Endothelial cell of umbilical vein (primary cell): ENCODE data around the gene RFXANK. TPM values are rescaled to one million over a fixed set of nuclear protein-coding genes. Genes with fewer than 3 reads are reported as not detected.
"Not testable (repeated sequence)": the region's sequence is repeated elsewhere in the genome, so short reads cannot be mapped to it uniquely, and the experiment has no call there.

Experiments used
- BruUV-seq: library from RNA; stranded (reverse); fragments of 400-500 nt; replicated peaks from 2 replicates; lab custom pipeline; 2021; lab: Mats Ljungman, UMichigan
- CTCF ChIA-PET: fragments of 300-600, 350-600 bp; sonication (Branson Sonifier 250); formaldehyde crosslinking; loops from one replicate; lab custom pipeline; 2021; ENCODE audit warnings: antibody characterized with exemption, inconsistent platforms; lab: Charles Lee
- POLR2A ChIA-PET: fragments of 300-600, 350-600 bp; sonication (Branson Sonifier 250); formaldehyde crosslinking; loops from one replicate; lab custom pipeline; 2021; ENCODE audit warnings: antibody characterized with exemption, inconsistent platforms; lab: Charles Lee
- DNase-seq: peaks from one replicate; pipeline ENCODE4 v3.0.0-alpha.2; 2011; ENCODE audit warnings: low read depth, low spot score
- FAIRE-seq: peaks from 2 replicates; lab custom pipeline; 2011; peaks lifted over from hg19 to GRCh38; lab: Jason Lieb, UNC
- H2AFZ ChIP-seq: 2 replicates; pipeline ENCODE4 v1.6.0; 2012; ENCODE audit warnings: low read depth, low read length, control low read depth, inconsistent platforms
- H3K27ac ChIP-seq: 2 replicates; pipeline ENCODE4 v1.5.1; 2011; ENCODE audit warnings: low read depth, mild to moderate bottlenecking, control low read depth, low read length, moderate library complexity; ENCODE audit not compliant: insufficient read depth
- H3K27me3 ChIP-seq, 2 experiments: 2 replicates each; pipeline versions ENCODE4 v1.6.0 to v1.6.1; 2011; ENCODE audit warnings: low read length in 2 of 2, mixed read lengths in 1 of 2; ENCODE audit not compliant: control insufficient read depth in 2 of 2, insufficient read depth in 2 of 2
- H3K36me3 ChIP-seq, 2 experiments: 2 replicates in 1 of 2; 3 replicates in 1 of 2; pipeline ENCODE4 v1.5.1; 2011; ENCODE audit warnings: low read length in 2 of 2, mild to moderate bottlenecking in 1 of 2, moderate library complexity in 1 of 2; ENCODE audit not compliant: control insufficient read depth in 2 of 2, insufficient read depth in 2 of 2; ENCODE audit errors: extremely low read depth in 1 of 2
- H3K4me1 ChIP-seq: 3 replicates; pipeline ENCODE4 v1.5.1; 2011; ENCODE audit warnings: mild to moderate bottlenecking, low read length; ENCODE audit not compliant: control insufficient read depth, insufficient read depth; ENCODE audit errors: extremely low read depth
- H3K4me2 ChIP-seq: 2 replicates; pipeline ENCODE4 v1.6.1; 2011; ENCODE audit warnings: low read length, control low read depth, mixed read lengths; ENCODE audit not compliant: insufficient read depth
- H3K4me3 ChIP-seq, 3 experiments: fragments of 200-600 bp in 1 of 3; sonication (generic), shearing (Covaris generic) in 1 of 3; replicated peaks in 1 of 3; 2 replicates each; pipeline ENCODE4 v1.5.1; 2011 to 2016; ENCODE audit warnings: control low read depth in 3 of 3, low read length in 3 of 3, mild to moderate bottlenecking in 2 of 3, inconsistent platforms in 1 of 3, low read depth in 1 of 3, moderate library complexity in 1 of 3; ENCODE audit not compliant: insufficient read depth in 1 of 3
- H3K79me2 ChIP-seq: 2 replicates; pipeline ENCODE4 v1.6.0; 2012; ENCODE audit warnings: low read length, inconsistent platforms; ENCODE audit not compliant: control insufficient read depth, insufficient read depth
- H3K9ac ChIP-seq: replicated peaks from 2 replicates; pipeline ENCODE3; 2011; ENCODE audit warnings: low read length, control low read depth; ENCODE audit not compliant: insufficient read depth; ENCODE audit errors: extremely low read depth
- H3K9me1 ChIP-seq: replicated peaks from 3 replicates; pipeline ENCODE4 v1.6.0; 2011; ENCODE audit warnings: mild to moderate bottlenecking, low read length; ENCODE audit not compliant: control insufficient read depth, insufficient read depth; ENCODE audit errors: extremely low read depth
- H3K9me3 ChIP-seq: replicated peaks from 2 replicates; pipeline ENCODE4 v1.5.1; 2012; ENCODE audit warnings: low read length, inconsistent platforms; ENCODE audit not compliant: control insufficient read depth, insufficient read depth
- H4K20me1 ChIP-seq: replicated peaks from 2 replicates; pipeline ENCODE3; 2011; ENCODE audit warnings: mild to moderate bottlenecking, low read length; ENCODE audit not compliant: control insufficient read depth, insufficient read depth; ENCODE audit errors: extremely low read depth
- FOS ChIP-seq: IDR thresholded peaks from 2 replicates; pipeline ENCODE4 v1.6.1; 2011; ENCODE audit warnings: mild to moderate bottlenecking, low read length, moderate library complexity, borderline replicate concordance; ENCODE audit not compliant: insufficient read depth
- GATA2 ChIP-seq: IDR thresholded peaks from 2 replicates; pipeline ENCODE4 v1.7.0; 2011; ENCODE audit warnings: low read depth, mild to moderate bottlenecking, moderate library complexity, mixed read lengths, low read length; ENCODE audit not compliant: insufficient read length, insufficient read depth
- JUN ChIP-seq: IDR thresholded peaks from 2 replicates; pipeline ENCODE4 v1.6.1; 2011; ENCODE audit warnings: borderline replicate concordance, low read depth; ENCODE audit not compliant: insufficient read length, insufficient read depth
- MYC ChIP-seq: IDR thresholded peaks from one replicate; pipeline ENCODE4 v1.6.1; 2011; ENCODE audit warnings: mild to moderate bottlenecking, low read depth, low read length
- POLR2AphosphoS5 ChIP-seq: IDR thresholded peaks from 2 replicates; pipeline ENCODE4 v1.6.1; 2012; ENCODE audit warnings: low read depth, mild to moderate bottlenecking, control low read depth, low read length, moderate library complexity; ENCODE audit not compliant: insufficient read depth
- dilution Hi-C: fragments of 300-500 bp; cut with MboI; formaldehyde crosslinking; loops from one replicate; pipeline ENCODE4 v1.15.0; 2019; ENCODE audit warnings: low sequenced_read_pairs; ENCODE audit not compliant: extremely low pct_ligation_motif_present
- intact Hi-C: fragments of 100-400 bp; cut with micrococcal nuclease; formaldehyde crosslinking; loops from one replicate; pipeline ENCODE4 v1.10.0; 2022
- polyA plus RNA-seq, 4 experiments: library from polyadenylated mRNA; depleted of rRNA in 3 of 4; stranded (reverse) in 3 of 4; unstranded in 1 of 4; fragments of >200 nt; gene quantifications; 2 replicates each; pipeline versions ENCODE4 v1.2.1 to v1.2.3, GENCODE V29; 2011 to 2012; ENCODE audit warnings: missing spikeins in 1 of 4
- total RNA-seq: library from RNA; stranded (reverse); gene quantifications from 2 replicates; pipeline ENCODE4 v1.2.3, GENCODE V29; 2021

RFXANK gene
- total and polyA plus RNA-seq, 2 donors (not counting 3 experiments of a cell fraction or from before 2014, with no cell fraction given): 105 to 124 TPM

DNA sequence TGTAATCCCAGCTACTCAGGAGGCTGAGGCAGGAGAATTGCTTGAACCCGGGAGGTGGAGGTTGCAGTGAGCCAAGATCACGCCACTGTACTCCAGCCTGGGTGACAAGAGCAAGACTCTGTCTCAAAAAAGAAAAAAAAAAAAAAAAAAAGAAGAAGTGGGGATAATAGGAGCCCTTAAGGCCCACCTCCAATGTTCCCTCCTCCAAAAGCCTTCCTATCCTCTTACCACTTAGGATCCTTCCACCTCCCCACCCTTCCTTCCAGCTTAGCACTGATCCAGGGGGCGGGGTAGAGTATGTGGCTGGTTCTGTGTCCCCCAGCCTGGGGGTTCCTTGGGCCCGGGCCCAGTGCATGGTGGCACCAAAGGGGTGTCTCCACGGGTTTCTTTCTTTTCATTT, 18.8 kb upstream of the RFXANK start:
- H3K4me1 ChIP-seq: not testable (repeated sequence)

DNA sequence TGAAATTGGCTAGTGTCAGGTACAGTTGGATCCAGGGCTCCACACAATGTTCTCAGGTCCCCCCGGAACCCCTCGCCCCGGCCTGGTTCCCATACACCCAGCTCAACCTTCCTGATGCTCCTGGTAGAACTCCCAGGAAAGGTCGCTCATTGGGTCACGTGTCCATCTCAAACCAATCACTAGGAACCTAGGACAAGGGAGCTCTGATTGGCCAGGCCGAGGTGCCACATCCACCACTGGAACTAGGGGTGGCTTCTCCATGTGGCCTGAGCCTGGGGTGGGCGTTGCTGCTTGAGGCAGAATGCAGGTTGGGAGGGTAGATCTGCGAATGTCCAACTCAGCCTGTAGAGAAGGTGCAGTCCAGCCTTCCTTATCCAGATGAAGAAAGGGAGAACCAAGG, 15.1 kb upstream of the RFXANK start:
- no peaks in the 10 kb centered on the region for H3K27me3 ChIP-seq
- no peak overlapping the region for H2AFZ ChIP-seq
- DNase-seq (no peak), FAIRE-seq (no peak)
- no TSS peak for BruUV-seq
- H3K36me3 ChIP-seq: peaks cover 0 to 6% of the 10 kb centered on the region in 2 experiments
- no peaks in the 10 kb centered on the region for H3K9me1 ChIP-seq
- no peaks in the 10 kb centered on the region for H3K79me2 ChIP-seq
- H3K27ac ChIP-seq: no peak overlapping the region
- no peak overlapping the region for H3K4me2 ChIP-seq
- TF ChIP-seq POLR2AphosphoS5 (no peak), JUN (no peak), FOS (no peak), GATA2 (no peak), MYC (no peak)
- dilution Hi-C loops: no loop called here
- H3K4me3 ChIP-seq: no peak overlapping the region
- H3K9me3 ChIP-seq: no peaks in the 10 kb centered on the region
- intact Hi-C loops: no loop called here
- H4K20me1 ChIP-seq: no peaks in the 10 kb centered on the region
- no peaks in the 10 kb centered on the region for H3K4me1 ChIP-seq
- ChIA-PET CTCF (interaction anchor here (1.0 to 1.4 kb wide), 3 partner anchors 8 to 166 kb away, joined by 3 to 4 read pairs (median 3); no protein-coding TSS in a partner anchor), POLR2A (no interaction called here)
- no peak overlapping the region for H3K9ac ChIP-seq

More for the DNA sequence above, 18.8 kb upstream of the RFXANK start:
- H3K9ac ChIP-seq, H3K4me3 ChIP-seq, dilution Hi-C loops, BruUV-seq, H3K27me3 ChIP-seq, H2AFZ ChIP-seq, H3K4me2 ChIP-seq, H3K9me1 ChIP-seq, DNase-seq, H3K79me2 ChIP-seq, H3K36me3 ChIP-seq, H3K9me3 ChIP-seq, intact Hi-C loops, POLR2A ChIA-PET, H3K27ac ChIP-seq, H4K20me1 ChIP-seq, FAIRE-seq: not testable (repeated sequence)
- CTCF ChIA-PET: interaction anchor here (1.0 to 2.8 kb wide), 2 partner anchors 16 to 25 kb away, joined by 3 to 31 read pairs; no protein-coding TSS in a partner anchor
